ENCODE measurements around the gene OR1K1. TPM values are rescaled to one million over a fixed set of nuclear protein-coding genes. Genes with fewer than 3 reads are reported as not detected.

The OR1K1 gene
- total and polyA plus RNA-seq, 8 donors: not detected

GRCh38 chr9:122810306-122810946 is 10.5 kb downstream of the OR1K1 start:
- intact Hi-C loops (cut with DNase I): loop anchor here in 1 of 2 donors (5.0 kb wide), 1 partner anchor 343 kb away; no protein-coding TSS in a partner anchor
- H3K9me3 ChIP-seq: no peaks in the 10 kb centered on the region

GRCh38 chr9:122812736-122813135 is 12.8 kb downstream of the OR1K1 start:
- H3K27me3 ChIP-seq: no peaks in the 10 kb centered on the region
- DNase-seq (no peak), ATAC-seq (no peak)
- H3K27ac ChIP-seq: no peak overlapping the region
- peaks cover 2 to 23% of the 10 kb centered on the region in 2 donors for H3K4me1 ChIP-seq
- no peaks in the 10 kb centered on the region for H3K9me3 ChIP-seq
- no peak overlapping the region for H3K4me3 ChIP-seq
- no peak for TF ChIP-seq CTCF (IDR thresholded peaks at IDR 0.05)
- intact Hi-C loops (cut with DNase I): loop anchor here in 1 of 2 donors (5.0 kb wide), 1 partner anchor 345 kb away; no protein-coding TSS in a partner anchor
- peaks cover 0 to 13% of the 10 kb centered on the region in 2 donors for H3K36me3 ChIP-seq

More at GRCh38 chr9:122810306-122810946, 10.5 kb downstream of the OR1K1 start:
- DNase-seq (peak in 3 of 4 donors; percentile 60 to 85 (median 73)), ATAC-seq (peak; percentile 98)
- no peak overlapping the region for H3K4me3 ChIP-seq
- TF ChIP-seq CTCF (IDR thresholded peaks at IDR 0.05): peak; percentile 59 to 80
- no peak overlapping the region for H3K27ac ChIP-seq
- H3K4me1 ChIP-seq: peaks cover 0 to 6% of the 10 kb centered on the region in 2 donors
- H3K27me3 ChIP-seq: no peaks in the 10 kb centered on the region
- H3K36me3 ChIP-seq: no peaks in the 10 kb centered on the region

GRCh38 chr9:122814545-122814944 is 14.6 kb downstream of the OR1K1 start:
- Histone ChIP-seq H3K4me3 (no peak overlapping the region), H3K27ac (no peak overlapping the region), H3K4me1 (peaks cover 2 to 31% of the 10 kb centered on the region in 2 donors), H3K9me3 (no peaks in the 10 kb centered on the region), H3K36me3 (peaks cover 0 to 23% of the 10 kb centered on the region in 2 donors), H3K27me3 (no peaks in the 10 kb centered on the region)
- ATAC-seq (no peak), DNase-seq (no peak)
- TF ChIP-seq CTCF (IDR thresholded peaks at IDR 0.05): no peak
- intact Hi-C loops (cut with DNase I): loop anchor here in 1 of 2 donors (5.0 kb wide), 1 partner anchor 347 kb away; no protein-coding TSS in a partner anchor

- peak overlapping the region in 1 of 2 donors; percentile 64 for H3K27ac ChIP-seq
- no peaks in the 10 kb centered on the region for H3K9me3 ChIP-seq
- H3K27me3 ChIP-seq: no peaks in the 10 kb centered on the region
- TF ChIP-seq CTCF (IDR thresholded peaks at IDR 0.05): no peak
- DNase-seq: no peak
- ATAC-seq: no peak
- peaks cover 2 to 33% of the 10 kb centered on the region in 2 donors for H3K4me1 ChIP-seq
- H3K4me3 ChIP-seq: no peak overlapping the region
- intact Hi-C loops (cut with DNase I): no loop called here
- peaks cover 0 to 33% of the 10 kb centered on the region in 2 donors for H3K36me3 ChIP-seq
Observed at GRCh38 chr9:122815544-122815943, 15.6 kb downstream of the OR1K1 start.

GRCh38 chr9:122816163-122816867 is 16.4 kb downstream of the OR1K1 start:
- Histone ChIP-seq H3K36me3 (peaks cover 0 to 39% of the 10 kb centered on the region in 2 donors), H3K27ac (peak overlapping the region in 1 of 2 donors; percentile 64), H3K9me3 (no peaks in the 10 kb centered on the region), H3K4me1 (peaks cover 2 to 40% of the 10 kb centered on the region in 2 donors), H3K4me3 (no peak overlapping the region), H3K27me3 (no peaks in the 10 kb centered on the region)
- ATAC-seq (peak; percentile 67), DNase-seq (peak in 2 of 4 donors; percentile 35 to 42)
- no peak for TF ChIP-seq CTCF (IDR thresholded peaks at IDR 0.05)
- intact Hi-C loops (cut with DNase I): no loop called here

Measured in left lung (tissue), 10 donors.